Fibroblast of the aortic adventitia (primary cell): Measurements from ENCODE around the gene TMEM123. TPM values are rescaled to one million over a fixed set of nuclear protein-coding genes. Genes with fewer than 3 reads are reported as not detected.
"Not testable (repeated sequence)": the region's sequence is repeated elsewhere in the genome, so short reads cannot be mapped to it uniquely, and the experiment has no call there.

ENCODE experiments used
- DNase-seq: peaks from one replicate; pipeline ENCODE4 v3.0.0-alpha.2; 2010; ENCODE audit warnings: low read depth
- H3K4me3 ChIP-seq: 2 replicates; pipeline ENCODE4 v1.5.1; 2011; ENCODE audit warnings: low read depth, mild to moderate bottlenecking, control low read depth, low read length, moderate library complexity
- total RNA-seq: library from RNA; depleted of rRNA; stranded (reverse); fragments of >200 nt; gene quantifications from 2 replicates; pipeline ENCODE4 v1.2.3, GENCODE V29; 2012; ENCODE audit warnings: low replicate concordance
- TF ChIP-seq, protein P1 (sequence below): IDR thresholded peaks from 2 replicates; pipeline ENCODE4 v1.5.1; 2011; ENCODE audit warnings: mild to moderate bottlenecking, low read length, control low read depth, inconsistent platforms; ENCODE audit not compliant: insufficient read depth

TMEM123 gene
- total RNA-seq, 1 donor = 86.3 TPM

DNA sequence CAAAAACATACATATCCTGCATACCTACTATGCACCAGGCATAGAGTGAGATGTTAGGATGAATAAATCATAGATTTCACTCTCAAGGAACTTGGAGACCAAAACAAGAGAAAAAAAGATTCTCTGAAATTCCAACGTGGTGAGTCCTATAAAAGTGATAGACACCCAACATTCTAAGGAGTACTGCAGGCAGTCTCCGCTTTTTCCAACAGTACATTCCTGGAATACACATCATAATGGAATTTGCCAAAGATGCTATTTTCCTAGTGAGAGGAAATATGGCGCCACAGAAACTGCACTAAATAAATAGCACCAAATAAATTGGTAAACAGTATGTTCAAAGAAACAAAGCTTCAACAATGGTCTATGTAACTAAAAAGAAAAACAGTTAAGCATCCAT, 6.0 kb downstream of the TMEM123 start:
- H3K4me3 ChIP-seq = no peak overlapping the region
- peak; percentile 55 for DNase-seq
- TF ChIP-seq, protein P1, sequence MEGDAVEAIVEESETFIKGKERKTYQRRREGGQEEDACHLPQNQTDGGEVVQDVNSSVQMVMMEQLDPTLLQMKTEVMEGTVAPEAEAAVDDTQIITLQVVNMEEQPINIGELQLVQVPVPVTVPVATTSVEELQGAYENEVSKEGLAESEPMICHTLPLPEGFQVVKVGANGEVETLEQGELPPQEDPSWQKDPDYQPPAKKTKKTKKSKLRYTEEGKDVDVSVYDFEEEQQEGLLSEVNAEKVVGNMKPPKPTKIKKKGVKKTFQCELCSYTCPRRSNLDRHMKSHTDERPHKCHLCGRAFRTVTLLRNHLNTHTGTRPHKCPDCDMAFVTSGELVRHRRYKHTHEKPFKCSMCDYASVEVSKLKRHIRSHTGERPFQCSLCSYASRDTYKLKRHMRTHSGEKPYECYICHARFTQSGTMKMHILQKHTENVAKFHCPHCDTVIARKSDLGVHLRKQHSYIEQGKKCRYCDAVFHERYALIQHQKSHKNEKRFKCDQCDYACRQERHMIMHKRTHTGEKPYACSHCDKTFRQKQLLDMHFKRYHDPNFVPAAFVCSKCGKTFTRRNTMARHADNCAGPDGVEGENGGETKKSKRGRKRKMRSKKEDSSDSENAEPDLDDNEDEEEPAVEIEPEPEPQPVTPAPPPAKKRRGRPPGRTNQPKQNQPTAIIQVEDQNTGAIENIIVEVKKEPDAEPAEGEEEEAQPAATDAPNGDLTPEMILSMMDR = no peak

DNA sequence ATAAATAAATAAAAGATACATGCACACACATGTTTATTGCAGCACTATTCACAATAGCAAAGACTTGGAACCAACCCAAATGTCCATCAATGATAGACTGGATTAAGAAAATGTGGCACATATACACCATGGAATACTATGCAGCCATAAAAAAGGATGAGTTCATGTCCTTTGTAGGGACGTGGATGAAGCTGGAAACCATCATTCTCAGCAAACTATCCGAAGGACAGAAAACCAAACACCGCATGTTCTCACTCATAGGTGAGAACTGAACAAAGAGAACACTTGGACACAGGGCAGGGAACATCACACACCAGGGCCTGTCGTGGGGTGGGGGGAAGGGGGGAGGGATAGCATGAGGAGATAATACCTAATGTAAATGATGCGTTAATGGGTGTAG, 7.9 kb downstream of the TMEM123 start:
- not testable (repeated sequence) for H3K4me3 ChIP-seq, DNase-seq

DNA sequence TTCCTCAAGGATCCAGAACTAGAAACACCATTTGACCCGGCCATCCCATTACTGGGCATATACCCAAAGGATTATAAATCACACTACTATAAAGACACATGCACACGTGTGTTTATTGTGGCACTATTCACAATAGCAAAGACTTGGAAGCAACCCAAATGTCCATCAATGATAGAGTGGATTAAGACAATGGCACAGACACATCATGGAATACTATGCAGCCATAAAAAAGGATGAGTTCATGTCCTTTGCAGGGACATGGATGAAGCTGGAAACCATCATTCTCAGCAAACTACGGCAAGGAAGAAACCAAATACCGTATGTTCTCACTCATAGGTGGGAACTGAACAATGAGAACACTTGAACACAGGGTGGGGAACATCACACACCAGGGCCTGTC, 8.4 kb downstream of the TMEM123 start:
- DNase-seq, H3K4me3 ChIP-seq: not testable (repeated sequence)

DNA sequence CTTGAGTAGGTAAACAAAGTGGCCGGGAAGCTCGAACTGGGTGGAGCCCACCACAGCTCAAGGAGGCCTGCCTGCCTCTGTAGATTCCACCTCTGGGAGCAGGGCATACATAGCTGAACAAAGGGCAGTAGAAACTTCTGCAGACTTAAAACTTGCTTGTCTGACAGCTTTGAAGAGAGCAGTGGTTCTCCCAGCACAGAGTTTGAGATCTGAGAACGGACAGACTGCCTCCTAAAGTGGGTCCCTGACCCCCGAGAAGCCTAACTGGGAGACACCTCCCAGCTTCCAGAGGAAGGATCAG, 13.6 kb downstream of the TMEM123 start:
- H3K4me3 ChIP-seq, DNase-seq: not testable (repeated sequence)

DNA sequence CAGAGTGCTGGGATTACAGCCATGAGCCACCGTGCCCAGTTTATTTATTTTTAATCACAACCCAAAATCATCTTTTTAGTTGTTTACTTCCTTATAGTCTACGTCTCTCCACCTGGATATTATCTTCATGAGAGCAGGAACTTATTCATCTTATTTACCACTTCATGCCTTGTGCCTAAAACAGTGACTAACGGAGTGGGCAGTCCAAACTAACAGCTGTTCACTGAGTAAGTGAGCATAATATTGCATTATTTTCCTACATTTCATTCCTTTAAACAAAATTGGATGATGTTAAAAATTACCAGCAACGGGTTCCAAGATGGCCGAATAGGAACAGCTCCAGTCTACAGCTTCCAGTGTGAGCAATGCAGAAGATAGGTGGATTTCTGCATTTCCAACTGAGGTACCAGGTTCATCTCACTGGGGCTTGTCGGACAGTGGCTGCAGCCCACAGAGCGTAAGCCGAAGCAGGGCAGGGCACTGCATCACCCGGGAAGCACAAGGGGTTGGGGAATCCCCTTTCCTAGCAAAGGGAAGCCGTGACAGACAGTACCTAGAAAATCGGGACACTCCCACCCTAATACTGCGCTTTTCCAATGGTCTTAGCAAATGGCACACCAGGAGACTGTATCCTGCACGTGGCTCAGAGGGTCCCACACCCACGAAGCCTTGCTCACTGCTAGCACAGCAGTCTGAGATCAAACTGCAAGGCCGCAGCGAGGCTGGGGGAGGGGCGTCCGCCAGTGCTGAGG, 14.1 kb downstream of the TMEM123 start:
- no peak for DNase-seq
- TF ChIP-seq, protein P1 = no peak
- H3K4me3 ChIP-seq = no peak overlapping the region

DNA sequence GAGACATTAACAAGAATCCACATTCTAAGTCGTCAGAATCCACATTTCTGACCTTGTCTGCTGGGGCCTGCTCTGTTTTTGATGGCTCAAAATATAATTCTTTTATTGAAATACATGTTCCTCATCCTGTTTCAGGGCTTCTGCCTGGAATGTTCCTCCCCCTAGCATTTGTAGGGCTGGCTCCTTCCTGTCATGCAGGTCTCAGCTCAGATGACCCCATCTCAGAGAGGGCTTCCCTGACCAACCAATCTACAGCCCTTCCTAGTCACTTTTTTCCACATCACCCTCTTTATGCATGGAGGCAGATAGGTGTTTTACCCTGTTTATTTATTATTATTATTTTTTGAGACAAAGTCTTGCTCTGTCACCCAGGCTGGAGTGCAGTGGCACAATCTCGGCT, 14.8 kb downstream of the TMEM123 start:
- TF ChIP-seq, protein P1 = no peak
- no peak overlapping the region for H3K4me3 ChIP-seq
- DNase-seq = no peak

DNA sequence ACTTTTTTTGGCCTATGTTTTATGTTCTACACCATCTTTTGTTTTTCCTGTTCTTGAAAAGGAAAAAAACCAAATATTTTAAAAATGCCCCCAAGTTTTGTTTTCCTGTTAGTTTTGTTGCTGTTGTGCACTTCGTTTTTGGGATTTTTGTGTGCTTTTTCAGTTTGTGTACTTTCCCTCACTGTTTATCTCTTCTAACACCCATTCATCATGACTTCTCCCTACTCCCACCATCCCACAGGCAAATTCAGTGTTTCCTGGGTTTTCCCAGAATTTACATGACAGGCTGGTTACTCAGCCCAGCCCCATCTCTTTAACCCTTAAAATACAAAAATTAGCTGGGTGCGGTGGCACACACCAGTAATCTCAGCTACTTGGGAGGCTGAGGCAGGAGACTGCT, 15.6 kb downstream of the TMEM123 start:
- TF ChIP-seq, protein P1 = no peak
- no peak for DNase-seq
- no peak overlapping the region for H3K4me3 ChIP-seq

DNA sequence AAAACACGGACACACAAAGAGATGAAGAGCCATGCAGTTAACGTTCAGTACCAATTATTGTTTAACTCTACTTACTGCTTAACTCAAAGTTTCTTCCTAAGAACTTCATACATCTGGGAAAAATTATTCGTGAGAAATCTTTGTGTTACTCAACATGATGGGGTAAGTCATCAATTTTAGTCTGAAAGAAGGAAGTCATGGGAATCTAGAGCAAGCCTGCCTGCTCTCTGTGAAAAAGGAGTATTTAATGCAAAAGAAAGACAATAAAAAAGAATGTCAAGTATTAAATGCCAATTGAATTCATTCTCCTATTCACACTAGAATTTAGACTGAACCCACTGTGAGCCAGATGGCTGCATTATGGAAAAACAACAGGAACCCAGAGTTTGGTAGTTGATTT, 16.0 kb downstream of the TMEM123 start:
- no peak overlapping the region for H3K4me3 ChIP-seq
- TF ChIP-seq, protein P1 = no peak
- peak; percentile 82 for DNase-seq
